Suprapubic skin (tissue), 4 donors: ENCODE measurements around the gene BICD1. TPM values are rescaled to one million over a fixed set of nuclear protein-coding genes. Genes with fewer than 3 reads are reported as not detected.

Experiments
- DNase-seq, 2 donors: peaks; one replicate each; pipeline ENCODE4 v3.0.0-alpha.2; 2019; ENCODE audit warnings: low spot score in 2 of 2
- H3K27ac ChIP-seq: fragments of 200-600 bp; sonication (generic); one replicate; pipeline ENCODE4 v1.5.1; 2019
- H3K27me3 ChIP-seq: fragments of 200-600 bp; sonication (generic); one replicate; pipeline ENCODE4 v1.5.1; 2019
- H3K36me3 ChIP-seq: fragments of 200-600 bp; sonication (generic); one replicate; pipeline ENCODE4 v1.5.1; 2019
- H3K4me1 ChIP-seq: fragments of 200-600 bp; sonication (generic); one replicate; pipeline ENCODE4 v1.5.1; 2019
- H3K4me3 ChIP-seq: fragments of 200-600 bp; sonication (generic); one replicate; pipeline ENCODE4 v1.5.1; 2019; ENCODE audit warnings: mild to moderate bottlenecking
- H3K9me3 ChIP-seq: fragments of 200-600 bp; sonication (generic); one replicate; pipeline ENCODE4 v1.5.1; 2019
- CTCF ChIP-seq, 2 donors: fragments of 200-600 bp in 1 of 2; fragments of 450-650 bp in 1 of 2; sonication (generic) in 1 of 2; IDR thresholded peaks; one replicate each; pipeline ENCODE4 v1.5.1; 2016 to 2019; ENCODE audit warnings: antibody characterized with exemption in 2 of 2, mild to moderate bottlenecking in 1 of 2, moderate library complexity in 1 of 2
- EP300 ChIP-seq: sonication (generic); formaldehyde crosslinking; IDR thresholded peaks from one replicate; pipeline ENCODE4 v1.6.1; 2017; ENCODE audit warnings: antibody characterized with exemption
- POLR2A ChIP-seq, 2 donors: fragments of 450-650 bp; IDR thresholded peaks; one replicate each; pipeline ENCODE4 v1.6.1; 2017; ENCODE audit warnings: antibody characterized with exemption in 2 of 2, mild to moderate bottlenecking in 2 of 2, moderate library complexity in 2 of 2
- POLR2AphosphoS5 ChIP-seq, 3 donors: sonication (generic); formaldehyde crosslinking; IDR thresholded peaks; one replicate each; pipeline ENCODE4 v1.6.1; 2017; ENCODE audit warnings: antibody characterized with exemption in 3 of 3
- WGBS: methylation state at CpG from one replicate; pipeline ENCODE4 v1.1.5; 2018; 5-methylcytosine and 5-hydroxymethylcytosine counted together
- total RNA-seq, 4 donors: library from RNA; depleted of rRNA; stranded (reverse); fragments of >200 nt; gene quantifications; one replicate each; pipeline ENCODE4 v1.1.0, GENCODE V29; 2016

BICD1 gene
- total RNA-seq, 4 donors from 2014 or later, result 1.5 to 5.4 (median 2.5) TPM

GRCh38 chr12:32419520-32419960 lies 312.9 kb downstream of the BICD1 start:
- TF ChIP-seq POLR2AphosphoS5 (IDR thresholded peaks at IDR 0.05), result no peak
- TF ChIP-seq POLR2A (IDR thresholded peaks at IDR 0.05), result no peak
- no peak for TF ChIP-seq EP300
- no peak for TF ChIP-seq CTCF (IDR thresholded peaks at IDR 0.05)

GRCh38 chr12:32420356-32420755 lies 313.7 kb downstream of the BICD1 start:
- Histone ChIP-seq H3K4me1 (peaks cover 16% of the 10 kb centered on the region), H3K27ac (no peak overlapping the region), H3K27me3 (no peaks in the 10 kb centered on the region), H3K9me3 (no peaks in the 10 kb centered on the region), H3K36me3 (no peaks in the 10 kb centered on the region), H3K4me3 (no peak overlapping the region)
- no peak for DNase-seq
- TF ChIP-seq EP300, result no peak
- TF ChIP-seq POLR2A (IDR thresholded peaks at IDR 0.05), result no peak
- TF ChIP-seq POLR2AphosphoS5 (IDR thresholded peaks at IDR 0.05), result no peak
- no peak for TF ChIP-seq CTCF (IDR thresholded peaks at IDR 0.05)
- WGBS, result 84% methylated on average over 2 of the region's 2 CpGs

More at GRCh38 chr12:32419520-32419960, 312.9 kb downstream of the BICD1 start:
- Histone ChIP-seq H3K4me1 (peaks cover 16% of the 10 kb centered on the region), H3K4me3 (no peak overlapping the region), H3K9me3 (no peaks in the 10 kb centered on the region), H3K27me3 (no peaks in the 10 kb centered on the region), H3K36me3 (no peaks in the 10 kb centered on the region), H3K27ac (no peak overlapping the region)
- WGBS, result 67% methylated on average over 2 of the region's 2 CpGs
- no peak for DNase-seq

GRCh38 chr12:32423559-32423958 lies 316.9 kb downstream of the BICD1 start:
- Histone ChIP-seq H3K27me3 (no peaks in the 10 kb centered on the region), H3K27ac (no peak overlapping the region), H3K4me3 (no peak overlapping the region), H3K36me3 (no peaks in the 10 kb centered on the region), H3K4me1 (peaks cover 16% of the 10 kb centered on the region), H3K9me3 (no peaks in the 10 kb centered on the region)
- TF ChIP-seq EP300, result no peak
- TF ChIP-seq POLR2A (IDR thresholded peaks at IDR 0.05), result no peak
- no peak for TF ChIP-seq CTCF (IDR thresholded peaks at IDR 0.05)
- no peak for TF ChIP-seq POLR2AphosphoS5 (IDR thresholded peaks at IDR 0.05)
- no peak for DNase-seq

- no peak overlapping the region for H3K27ac ChIP-seq
- no peak for DNase-seq
- no peaks in the 10 kb centered on the region for H3K4me1 ChIP-seq
- H3K4me3 ChIP-seq, result no peak overlapping the region
- H3K27me3 ChIP-seq, result no peaks in the 10 kb centered on the region
- no peaks in the 10 kb centered on the region for H3K9me3 ChIP-seq
- H3K36me3 ChIP-seq, result no peaks in the 10 kb centered on the region
- WGBS, result 76% methylated on average over 6 of the region's 6 CpGs
- TF ChIP-seq POLR2AphosphoS5 (IDR thresholded peaks at IDR 0.05) (no peak), EP300 (no peak), CTCF (IDR thresholded peaks at IDR 0.05) (no peak), POLR2A (IDR thresholded peaks at IDR 0.05) (no peak)
Observed at GRCh38 chr12:32431025-32431424, 324.4 kb downstream of the BICD1 start.

Other genes with a start within 250 kb of the BICD1 start
- gene RESF1, start 147.4 kb upstream of the BICD1 start, total RNA-seq, result 100 to 1,000 TPM in 1 of 4 donors, 10 to 100 TPM in 3; 58.0 to 115 (median 69.8) TPM